Prostate gland (tissue), 2 donors: ENCODE results near the gene ZNF281.

Source experiments
- POLR2A ChIP-seq: fragments of 450-650 bp; IDR thresholded peaks from one replicate; pipeline ENCODE4 v1.6.1; 2016; ENCODE audit warnings: antibody characterized with exemption, mild to moderate bottlenecking
- POLR2AphosphoS5 ChIP-seq: sonication (generic); formaldehyde crosslinking; IDR thresholded peaks from one replicate; pipeline ENCODE4 v1.6.1; 2017; ENCODE audit warnings: antibody characterized with exemption
- TF ChIP-seq, protein P1 (sequence below), 4 experiments: fragments of 200-600 bp in 2 of 4; fragments of 450-650 bp in 2 of 4; sonication (generic) in 2 of 4; IDR thresholded peaks; 1 replicate in 3 of 4; 2 replicates in 1 of 4; pipeline ENCODE4 v1.5.1; 2016 to 2019; ENCODE audit warnings: antibody characterized with exemption in 4 of 4, mild to moderate bottlenecking in 2 of 4, moderate library complexity in 2 of 4

DNA sequence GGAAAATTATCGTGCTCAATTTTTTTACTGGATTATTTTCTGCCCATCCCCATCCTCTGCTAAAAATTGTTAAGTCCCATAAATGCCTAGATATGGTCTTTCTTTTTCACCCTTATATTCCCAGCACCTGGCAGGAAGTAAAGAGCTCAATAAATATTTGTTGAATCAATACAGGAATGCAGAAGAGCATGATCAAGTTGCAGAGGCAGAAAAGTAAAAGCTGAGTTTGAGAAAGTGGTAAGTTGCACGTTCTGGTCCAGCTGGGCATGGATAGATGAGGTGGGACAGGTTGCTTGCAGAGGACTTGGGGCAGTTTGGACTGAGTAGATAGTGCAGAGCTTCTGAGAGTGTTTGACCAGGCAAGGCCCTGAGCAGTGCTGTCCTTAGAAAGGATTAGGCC lies 40.1 kb downstream of the ZNF281 start:
- TF ChIP-seq, protein P1, sequence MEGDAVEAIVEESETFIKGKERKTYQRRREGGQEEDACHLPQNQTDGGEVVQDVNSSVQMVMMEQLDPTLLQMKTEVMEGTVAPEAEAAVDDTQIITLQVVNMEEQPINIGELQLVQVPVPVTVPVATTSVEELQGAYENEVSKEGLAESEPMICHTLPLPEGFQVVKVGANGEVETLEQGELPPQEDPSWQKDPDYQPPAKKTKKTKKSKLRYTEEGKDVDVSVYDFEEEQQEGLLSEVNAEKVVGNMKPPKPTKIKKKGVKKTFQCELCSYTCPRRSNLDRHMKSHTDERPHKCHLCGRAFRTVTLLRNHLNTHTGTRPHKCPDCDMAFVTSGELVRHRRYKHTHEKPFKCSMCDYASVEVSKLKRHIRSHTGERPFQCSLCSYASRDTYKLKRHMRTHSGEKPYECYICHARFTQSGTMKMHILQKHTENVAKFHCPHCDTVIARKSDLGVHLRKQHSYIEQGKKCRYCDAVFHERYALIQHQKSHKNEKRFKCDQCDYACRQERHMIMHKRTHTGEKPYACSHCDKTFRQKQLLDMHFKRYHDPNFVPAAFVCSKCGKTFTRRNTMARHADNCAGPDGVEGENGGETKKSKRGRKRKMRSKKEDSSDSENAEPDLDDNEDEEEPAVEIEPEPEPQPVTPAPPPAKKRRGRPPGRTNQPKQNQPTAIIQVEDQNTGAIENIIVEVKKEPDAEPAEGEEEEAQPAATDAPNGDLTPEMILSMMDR (IDR thresholded peaks at IDR 0.05) = no peak
- TF ChIP-seq POLR2AphosphoS5 (no peak), POLR2A (no peak)
